HG03460 (cell line): ENCODE data around the gene PDE3A.

Experiments
- ATAC-seq: cut with Tn5 transposase; IDR thresholded peaks from one replicate; pipeline ENCODE4 v1.9.1; 2021; ENCODE audit not compliant: unreplicated experiment

Gene PDE3A

GRCh38 chr12:20453756-20454310 lies 85.5 kb downstream of the PDE3A start:
- ATAC-seq: no peak

GRCh38 chr12:20455001-20455706 lies 86.8 kb downstream of the PDE3A start:
- no peak for ATAC-seq

- no peak for ATAC-seq
These were observed 89.2 kb downstream of the PDE3A start for GRCh38 chr12:20457582-20457981.

GRCh38 chr12:20458011-20458410 lies 89.7 kb downstream of the PDE3A start:
- no peak for ATAC-seq

GRCh38 chr12:20459920-20460319 lies 91.6 kb downstream of the PDE3A start:
- no peak for ATAC-seq

GRCh38 chr12:20460956-20461355 lies 92.6 kb downstream of the PDE3A start:
- no peak for ATAC-seq

- no peak for ATAC-seq
These were observed 95.7 kb downstream of the PDE3A start for GRCh38 chr12:20463913-20464524.

GRCh38 chr12:20469300-20469699 lies 101.0 kb downstream of the PDE3A start:
- no peak for ATAC-seq

GRCh38 chr12:20469756-20470155 lies 101.4 kb downstream of the PDE3A start:
- no peak for ATAC-seq

GRCh38 chr12:20472102-20472782 lies 103.9 kb downstream of the PDE3A start:
- no peak for ATAC-seq

GRCh38 chr12:20473133-20473532 lies 104.8 kb downstream of the PDE3A start:
- no peak for ATAC-seq

- no peak for ATAC-seq
These were observed 105.7 kb downstream of the PDE3A start for GRCh38 chr12:20474016-20474415.

- ATAC-seq: no peak
These were observed 106.1 kb downstream of the PDE3A start for GRCh38 chr12:20474443-20474842.

GRCh38 chr12:20475542-20475941 lies 107.2 kb downstream of the PDE3A start:
- no peak for ATAC-seq

- ATAC-seq: no peak
These were observed 108.2 kb downstream of the PDE3A start for GRCh38 chr12:20476551-20476950.

GRCh38 chr12:20477255-20477654 lies 108.9 kb downstream of the PDE3A start:
- ATAC-seq: no peak

- no peak for ATAC-seq
These were observed 109.3 kb downstream of the PDE3A start for GRCh38 chr12:20477672-20478071.

- ATAC-seq: no peak
These were observed 114.2 kb downstream of the PDE3A start for GRCh38 chr12:20482491-20483054.

GRCh38 chr12:20483776-20484175 lies 115.4 kb downstream of the PDE3A start:
- ATAC-seq: no peak

- no peak for ATAC-seq
These were observed 117.9 kb downstream of the PDE3A start for GRCh38 chr12:20486233-20486632.

- ATAC-seq: no peak
These were observed 119.2 kb downstream of the PDE3A start for GRCh38 chr12:20487519-20487918.

GRCh38 chr12:20489645-20490044 lies 121.3 kb downstream of the PDE3A start:
- no peak for ATAC-seq
